Measurements from ENCODE around the gene FMNL3. TPM values are rescaled to one million over a fixed set of nuclear protein-coding genes. Genes with fewer than 3 reads are reported as not detected.

Gene FMNL3
- total RNA-seq, 1 donor, result 24.6 TPM

DNA sequence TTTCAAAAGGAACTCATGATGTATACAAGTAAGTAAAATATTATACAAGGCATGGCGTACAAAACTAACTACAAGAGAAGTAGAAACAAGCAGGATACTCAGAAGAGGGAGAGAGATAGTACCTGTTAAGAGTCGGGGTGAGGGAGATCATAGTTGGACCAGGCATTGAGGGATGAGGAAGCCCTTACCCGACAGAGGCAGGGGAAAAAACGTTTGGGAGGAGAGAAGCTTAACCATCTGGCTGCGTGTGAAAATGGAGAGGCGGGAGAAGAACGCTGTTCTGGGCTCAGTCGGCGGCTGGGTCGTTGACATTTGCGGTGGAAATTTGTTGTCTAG, 575 bp upstream of the FMNL3 start:
- Histone ChIP-seq H3K4me3 (ENCODE audit: insufficient read depth, low read length) (peak overlapping the region; percentile 84), H2AFZ (ENCODE audit: low read length) (peak overlapping the region; percentile 91), H3K27ac (ENCODE audit: low read depth, low read length) (no peak overlapping the region), H3K9me3 (ENCODE audit: low read depth, low read length) (no peaks in the 10 kb centered on the region), H3K36me3 (ENCODE audit: insufficient read depth, low read length) (no peaks in the 10 kb centered on the region), H3K4me2 (ENCODE audit: insufficient read depth, low read length) (peak overlapping the region; percentile 73), H3K27me3 (ENCODE audit: insufficient read depth, low read length) (peaks cover 9% of the 10 kb centered on the region), H4K20me1 (ENCODE audit: insufficient read depth, low read length) (no peaks in the 10 kb centered on the region), H3K79me2 (ENCODE audit: insufficient read depth, low read length) (peaks cover 39% of the 10 kb centered on the region), H3K4me1 (ENCODE audit: insufficient read depth, low read length) (peaks cover 36% of the 10 kb centered on the region)
- TF ChIP-seq, protein P1, sequence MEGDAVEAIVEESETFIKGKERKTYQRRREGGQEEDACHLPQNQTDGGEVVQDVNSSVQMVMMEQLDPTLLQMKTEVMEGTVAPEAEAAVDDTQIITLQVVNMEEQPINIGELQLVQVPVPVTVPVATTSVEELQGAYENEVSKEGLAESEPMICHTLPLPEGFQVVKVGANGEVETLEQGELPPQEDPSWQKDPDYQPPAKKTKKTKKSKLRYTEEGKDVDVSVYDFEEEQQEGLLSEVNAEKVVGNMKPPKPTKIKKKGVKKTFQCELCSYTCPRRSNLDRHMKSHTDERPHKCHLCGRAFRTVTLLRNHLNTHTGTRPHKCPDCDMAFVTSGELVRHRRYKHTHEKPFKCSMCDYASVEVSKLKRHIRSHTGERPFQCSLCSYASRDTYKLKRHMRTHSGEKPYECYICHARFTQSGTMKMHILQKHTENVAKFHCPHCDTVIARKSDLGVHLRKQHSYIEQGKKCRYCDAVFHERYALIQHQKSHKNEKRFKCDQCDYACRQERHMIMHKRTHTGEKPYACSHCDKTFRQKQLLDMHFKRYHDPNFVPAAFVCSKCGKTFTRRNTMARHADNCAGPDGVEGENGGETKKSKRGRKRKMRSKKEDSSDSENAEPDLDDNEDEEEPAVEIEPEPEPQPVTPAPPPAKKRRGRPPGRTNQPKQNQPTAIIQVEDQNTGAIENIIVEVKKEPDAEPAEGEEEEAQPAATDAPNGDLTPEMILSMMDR (IDR thresholded peaks at IDR 0.05; ENCODE audit: extremely low read depth, low read depth, low read length), result no peak
- no peak for DNase-seq (ENCODE audit: insufficient read length, low spot score, missing footprints)

DNA sequence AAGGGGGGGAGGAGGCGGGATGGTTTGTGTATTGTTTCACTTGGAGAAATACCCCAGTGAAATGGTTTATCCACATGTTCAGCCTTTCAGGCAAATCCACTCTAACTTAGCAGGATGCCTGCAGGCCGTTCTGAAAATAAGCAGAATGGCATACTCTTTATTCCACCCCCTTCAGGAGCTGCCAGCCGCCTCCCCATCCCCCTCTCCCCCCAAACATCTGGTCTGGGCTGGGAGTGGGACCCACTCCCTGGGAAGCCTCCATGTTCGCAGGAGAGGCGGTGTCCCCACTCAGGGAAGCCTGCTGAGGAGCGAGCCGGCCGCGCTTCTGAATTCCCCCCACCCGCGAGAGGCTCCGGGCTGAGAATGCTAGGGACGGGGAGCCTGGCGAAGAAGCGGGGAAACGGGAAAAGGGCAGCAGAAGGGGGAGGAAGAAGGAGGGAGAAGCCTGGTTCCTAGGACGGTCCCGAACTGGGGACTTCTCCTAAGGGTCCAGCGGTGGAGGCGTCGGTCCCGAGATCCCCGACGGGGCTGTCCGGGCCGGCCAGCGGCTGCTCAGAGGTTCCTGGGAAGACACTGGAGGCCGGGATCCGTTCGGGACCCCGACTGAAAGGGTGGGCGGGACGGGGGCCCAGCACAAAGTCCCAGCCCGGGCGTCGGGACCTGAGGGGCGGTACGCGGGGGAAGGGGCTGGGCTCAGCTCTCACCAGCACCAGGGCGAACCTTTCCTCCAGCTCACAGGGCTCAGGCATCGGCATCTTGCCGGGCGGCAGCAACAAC, 666 bp downstream of the FMNL3 start:
- Histone ChIP-seq H4K20me1 (ENCODE audit: insufficient read depth, low read length) (no peaks in the 10 kb centered on the region), H3K4me1 (ENCODE audit: insufficient read depth, low read length) (peaks cover 41% of the 10 kb centered on the region), H3K27ac (ENCODE audit: low read depth, low read length) (peak overlapping the region; percentile 74), H3K79me2 (ENCODE audit: insufficient read depth, low read length) (peaks cover 52% of the 10 kb centered on the region), H3K4me3 (ENCODE audit: insufficient read depth, low read length) (peak overlapping the region; percentile 84), H3K4me2 (ENCODE audit: insufficient read depth, low read length) (peak overlapping the region; percentile 94), H3K9me3 (ENCODE audit: low read depth, low read length) (no peaks in the 10 kb centered on the region), H3K27me3 (ENCODE audit: insufficient read depth, low read length) (peaks cover 4% of the 10 kb centered on the region), H3K36me3 (ENCODE audit: insufficient read depth, low read length) (no peaks in the 10 kb centered on the region), H2AFZ (ENCODE audit: low read length) (peak overlapping the region; percentile 84)
- TF ChIP-seq, protein P1 (IDR thresholded peaks at IDR 0.05; ENCODE audit: extremely low read depth, low read depth, low read length), result no peak
- peak; percentile 90 for DNase-seq (ENCODE audit: insufficient read length, low spot score, missing footprints)

DNA sequence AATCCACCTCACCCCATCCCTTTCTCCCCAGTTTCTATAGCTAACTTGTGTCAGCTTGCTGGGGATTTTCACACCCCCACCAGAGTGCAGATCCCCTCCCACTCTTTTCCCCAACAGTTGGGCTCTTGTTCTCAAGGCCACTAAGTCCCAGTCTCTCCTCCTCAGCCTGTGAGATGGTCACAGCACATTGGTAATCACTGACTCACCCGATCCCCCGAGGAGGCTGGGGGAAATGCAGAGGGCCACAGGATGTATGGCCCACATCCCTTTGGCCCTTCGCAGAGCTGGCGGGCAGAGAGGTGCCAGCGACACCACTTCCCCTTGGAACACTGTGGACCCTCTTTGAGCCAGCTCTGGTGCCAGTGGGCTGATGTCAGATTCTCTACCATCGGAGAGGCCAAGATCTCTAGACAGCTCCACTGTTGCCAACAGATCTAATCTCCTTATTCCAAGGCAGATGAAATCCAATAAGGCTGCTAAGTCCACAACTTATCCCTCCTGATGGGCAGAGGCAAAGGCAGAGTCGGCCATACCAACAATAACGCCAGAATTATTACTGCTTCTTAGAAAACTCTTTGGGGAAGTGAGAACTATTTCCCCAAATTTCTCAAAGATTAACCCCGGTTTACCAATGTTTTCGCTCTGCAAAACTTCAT, 1.6 kb downstream of the FMNL3 start:
- TF ChIP-seq, protein P1 (IDR thresholded peaks at IDR 0.05; ENCODE audit: extremely low read depth, low read depth, low read length), result no peak
- peaks cover 41% of the 10 kb centered on the region for H3K4me1 ChIP-seq (ENCODE audit: insufficient read depth, low read length)
- peak overlapping the region; percentile 84 for H3K4me3 ChIP-seq (ENCODE audit: insufficient read depth, low read length)
- H3K27me3 ChIP-seq (ENCODE audit: insufficient read depth, low read length), result no peaks in the 10 kb centered on the region
- DNase-seq (ENCODE audit: insufficient read length, low spot score, missing footprints), result peak; percentile 84
- no peaks in the 10 kb centered on the region for H3K9me3 ChIP-seq (ENCODE audit: low read depth, low read length)
- peaks cover 60% of the 10 kb centered on the region for H3K79me2 ChIP-seq (ENCODE audit: insufficient read depth, low read length)
- H3K4me2 ChIP-seq (ENCODE audit: insufficient read depth, low read length), result peak overlapping the region; percentile 94
- peak overlapping the region; percentile 74 for H3K27ac ChIP-seq (ENCODE audit: low read depth, low read length)
- no peaks in the 10 kb centered on the region for H3K36me3 ChIP-seq (ENCODE audit: insufficient read depth, low read length)
- peak overlapping the region; percentile 84 for H2AFZ ChIP-seq (ENCODE audit: low read length)
- H4K20me1 ChIP-seq (ENCODE audit: insufficient read depth, low read length), result no peaks in the 10 kb centered on the region

DNA sequence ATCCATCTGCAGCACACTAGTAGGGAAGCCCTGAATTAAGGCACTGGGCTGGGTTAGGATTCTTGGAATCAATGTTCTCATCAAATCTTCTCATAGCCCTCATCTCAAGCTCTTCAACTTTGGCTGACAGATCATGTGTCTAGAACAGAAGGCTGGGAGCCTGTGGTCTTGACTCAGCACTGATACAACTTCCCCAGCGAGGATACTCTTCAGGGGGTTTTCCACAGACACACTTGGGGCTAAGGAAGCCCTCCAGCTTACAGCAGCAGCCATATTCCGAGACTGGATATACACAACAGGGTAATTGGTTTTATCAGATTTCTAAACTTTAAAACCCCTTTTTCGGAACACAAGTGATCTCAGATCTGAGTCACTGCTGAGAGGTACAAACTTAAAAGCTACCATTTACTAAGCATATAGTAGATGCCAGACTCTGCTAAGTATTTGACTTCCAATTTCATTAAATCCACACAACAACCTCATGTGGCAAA, 3.5 kb downstream of the FMNL3 start:
- Histone ChIP-seq H3K9me3 (ENCODE audit: low read depth, low read length) (no peaks in the 10 kb centered on the region), H3K27ac (ENCODE audit: low read depth, low read length) (peak overlapping the region; percentile 74), H2AFZ (ENCODE audit: low read length) (peak overlapping the region; percentile 8), H3K4me2 (ENCODE audit: insufficient read depth, low read length) (peak overlapping the region; percentile 68), H3K36me3 (ENCODE audit: insufficient read depth, low read length) (no peaks in the 10 kb centered on the region), H4K20me1 (ENCODE audit: insufficient read depth, low read length) (peaks cover 5% of the 10 kb centered on the region), H3K27me3 (ENCODE audit: insufficient read depth, low read length) (no peaks in the 10 kb centered on the region), H3K4me3 (ENCODE audit: insufficient read depth, low read length) (peak overlapping the region; percentile 9), H3K4me1 (ENCODE audit: insufficient read depth, low read length) (peaks cover 53% of the 10 kb centered on the region), H3K79me2 (ENCODE audit: insufficient read depth, low read length) (peaks cover 70% of the 10 kb centered on the region)
- DNase-seq (ENCODE audit: insufficient read length, low spot score, missing footprints), result peak; percentile 80
- TF ChIP-seq, protein P1 (IDR thresholded peaks at IDR 0.05; ENCODE audit: extremely low read depth, low read depth, low read length), result no peak
